Activated CD4-positive, alpha-beta T cell treated with anti-CD3 and anti-CD28 coated beads, Interleukin-2, amount 10 ng/mL, durations not matched to agents 24 days and 14 days (primary cell): Measurements from ENCODE around the gene CYP26C1. TPM values are rescaled to one million over a fixed set of nuclear protein-coding genes. Genes with fewer than 3 reads are reported as not detected.

ENCODE experiments used
- DNase-seq: peaks from one replicate; pipeline ENCODE4 v3.0.0; 2022
- H3K27ac Mint-ChIP-seq: one replicate; pipeline ENCODE4 v1.8.0; 2022; ENCODE audit warnings: mild to moderate bottlenecking, mixed read lengths
- H3K27me3 Mint-ChIP-seq: one replicate; pipeline ENCODE4 v1.8.0; 2022; ENCODE audit warnings: mixed read lengths
- H3K36me3 Mint-ChIP-seq: one replicate; pipeline ENCODE4 v1.8.0; 2022; ENCODE audit warnings: low read depth, mild to moderate bottlenecking, mixed read lengths
- H3K4me1 Mint-ChIP-seq: one replicate; pipeline ENCODE4 v1.8.0; 2021; ENCODE audit warnings: mixed read lengths
- H3K4me3 Mint-ChIP-seq: one replicate; pipeline ENCODE4 v1.8.0; 2022; ENCODE audit warnings: mild to moderate bottlenecking, moderate library complexity, mixed read lengths
- H3K9me3 Mint-ChIP-seq: one replicate; pipeline ENCODE4 v1.8.0; 2021; ENCODE audit warnings: mixed read lengths
- intact Hi-C: fragments of 100-400 bp; cut with micrococcal nuclease; formaldehyde crosslinking; loops from one replicate; pipeline ENCODE4 v1.15.1; 2023
- total RNA-seq: library from RNA; stranded (reverse); gene quantifications from 2 replicates; pipeline ENCODE4 v1.2.3, GENCODE V29; 2022

Gene CYP26C1
- total RNA-seq, 1 donor from 2014 or later = 0.07 TPM

DNA sequence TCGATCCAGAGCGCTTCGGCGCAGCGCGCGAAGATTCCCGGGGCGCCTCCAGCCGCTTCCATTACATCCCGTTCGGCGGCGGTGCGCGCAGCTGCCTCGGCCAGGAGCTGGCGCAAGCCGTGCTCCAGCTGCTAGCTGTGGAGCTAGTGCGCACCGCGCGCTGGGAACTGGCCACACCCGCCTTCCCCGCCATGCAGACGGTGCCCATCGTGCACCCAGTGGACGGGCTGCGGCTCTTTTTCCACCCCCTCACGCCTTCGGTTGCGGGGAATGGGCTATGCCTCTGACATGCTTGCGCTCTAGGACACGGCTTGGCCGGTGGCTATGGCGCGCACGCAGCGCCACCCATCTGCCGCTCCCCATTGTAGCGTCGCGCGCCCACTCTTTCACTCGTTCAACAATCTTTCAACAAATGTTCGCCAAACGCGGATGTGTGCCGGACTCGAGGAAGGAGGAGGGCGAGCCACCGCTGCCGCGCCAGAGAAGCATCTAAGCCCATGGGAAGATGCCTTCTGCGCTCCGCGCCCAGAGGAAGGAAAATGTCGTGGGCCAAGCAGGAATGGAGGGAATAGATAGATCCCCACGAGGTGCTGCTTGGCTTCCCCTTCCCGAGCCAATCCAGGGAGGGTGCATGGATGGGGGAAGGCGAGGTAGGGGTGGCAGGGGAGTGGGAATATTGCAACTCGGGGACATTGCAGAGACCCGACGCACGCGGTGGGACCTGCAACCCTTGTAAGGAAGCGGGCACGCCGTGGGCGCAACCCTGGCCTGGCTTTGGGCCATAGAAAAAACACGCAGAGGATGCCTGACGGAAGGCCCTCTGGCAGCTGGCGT lies 8.0 kb downstream of the CYP26C1 start:
- Mint-ChIP-seq H3K27me3 (peaks cover 84% of the 10 kb centered on the region), H3K27ac (peak overlapping the region; percentile 54), H3K4me3 (peak overlapping the region; percentile 11), H3K36me3 (no peaks in the 10 kb centered on the region), H3K9me3 (no peaks in the 10 kb centered on the region), H3K4me1 (peaks cover 19% of the 10 kb centered on the region)
- no peak for DNase-seq
- intact Hi-C loops = loop anchor here (10.0 kb wide), 1 partner anchor 104 kb away; no protein-coding TSS in a partner anchor

- intact Hi-C loops = loop anchor here (10.0 kb wide), 1 partner anchor 104 kb away; no protein-coding TSS in a partner anchor
- Mint-ChIP-seq H3K27me3 (peaks cover 81% of the 10 kb centered on the region), H3K4me1 (peaks cover 20% of the 10 kb centered on the region), H3K9me3 (no peaks in the 10 kb centered on the region), H3K4me3 (no peak overlapping the region), H3K36me3 (no peaks in the 10 kb centered on the region), H3K27ac (no peak overlapping the region)
- no peak for DNase-seq
Observed at GRCh38 chr10:93069245-93069561, 8.6 kb downstream of the CYP26C1 start.

GRCh38 chr10:93070378-93071176 lies 10.0 kb downstream of the CYP26C1 start:
- H3K27me3 Mint-ChIP-seq = peaks cover 81% of the 10 kb centered on the region
- no peak overlapping the region for H3K27ac Mint-ChIP-seq
- intact Hi-C loops = loop anchor here (5.0 kb wide), 2 partner anchors 378 to 497 kb away; partner anchors contain the start of gene FFAR4
- H3K9me3 Mint-ChIP-seq = no peaks in the 10 kb centered on the region
- H3K4me1 Mint-ChIP-seq = peaks cover 28% of the 10 kb centered on the region
- no peak overlapping the region for H3K4me3 Mint-ChIP-seq
- no peaks in the 10 kb centered on the region for H3K36me3 Mint-ChIP-seq
- DNase-seq = no peak

GRCh38 chr10:93071177-93071472 lies 10.5 kb downstream of the CYP26C1 start:
- peaks cover 83% of the 10 kb centered on the region for H3K27me3 Mint-ChIP-seq
- peaks cover 32% of the 10 kb centered on the region for H3K4me1 Mint-ChIP-seq
- H3K36me3 Mint-ChIP-seq = no peaks in the 10 kb centered on the region
- H3K4me3 Mint-ChIP-seq = no peak overlapping the region
- intact Hi-C loops = loop anchor here (5.0 kb wide), 2 partner anchors 379 to 496 kb away; partner anchors contain the start of gene FFAR4
- no peak overlapping the region for H3K27ac Mint-ChIP-seq
- no peak for DNase-seq
- no peaks in the 10 kb centered on the region for H3K9me3 Mint-ChIP-seq

DNA sequence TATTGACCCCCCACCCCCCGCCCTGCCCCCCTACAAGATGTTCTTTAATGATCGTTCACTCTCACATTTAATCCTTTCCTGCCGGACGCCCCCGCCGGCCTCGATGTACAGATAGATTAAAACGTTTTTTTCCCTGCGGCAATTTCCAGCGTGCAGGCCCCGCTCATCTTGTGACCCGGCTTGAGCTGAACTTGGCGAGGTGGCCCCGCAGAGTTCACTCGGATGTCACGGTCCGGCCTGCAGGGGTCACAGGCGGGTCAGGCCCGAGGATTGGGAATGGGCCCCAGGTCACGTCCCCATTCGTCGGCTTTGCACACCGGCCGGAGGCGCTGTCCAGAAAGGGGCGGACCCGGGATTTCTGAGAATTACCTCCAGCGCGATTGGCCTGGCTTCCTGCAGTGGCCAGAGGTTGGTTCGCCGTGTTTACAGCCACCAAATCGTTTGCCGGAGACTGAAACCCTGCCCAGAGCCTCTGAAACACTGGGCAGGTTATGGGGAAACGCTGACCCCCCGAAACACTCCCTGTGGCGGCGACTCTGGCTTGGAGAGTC lies 11.2 kb downstream of the CYP26C1 start:
- DNase-seq = no peak
- intact Hi-C loops = loop anchor here (5.0 kb wide), 2 partner anchors 379 to 496 kb away; partner anchors contain the start of gene FFAR4
- Mint-ChIP-seq H3K4me3 (peak overlapping the region; percentile 63), H3K9me3 (no peaks in the 10 kb centered on the region), H3K27ac (no peak overlapping the region), H3K27me3 (peaks cover 83% of the 10 kb centered on the region), H3K4me1 (peaks cover 32% of the 10 kb centered on the region), H3K36me3 (no peaks in the 10 kb centered on the region)

DNA sequence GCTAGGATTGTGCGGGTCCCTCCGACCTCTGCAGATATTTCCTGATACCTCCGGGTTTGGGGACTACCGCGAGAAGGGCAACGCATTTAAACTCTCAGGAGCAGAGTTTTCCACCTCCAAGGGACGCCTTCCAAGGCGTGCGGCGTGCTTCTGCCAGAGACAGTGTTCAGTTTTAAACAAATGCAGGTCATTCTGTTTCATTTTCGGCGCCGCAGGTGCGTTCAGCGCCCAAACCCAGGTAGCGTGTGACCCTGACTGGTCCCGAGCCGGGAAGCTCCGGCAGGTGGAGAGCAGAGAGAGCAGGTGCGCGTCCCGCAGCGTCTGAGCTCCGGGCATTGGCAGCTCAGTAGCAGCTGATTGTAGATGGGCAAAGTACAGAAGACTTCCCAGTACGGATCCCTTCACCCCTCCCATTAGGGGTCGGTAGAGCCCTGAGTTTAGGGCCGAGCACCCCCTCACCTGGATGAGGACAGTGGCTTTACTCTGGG lies 11.7 kb downstream of the CYP26C1 start:
- Mint-ChIP-seq H3K27me3 (peaks cover 82% of the 10 kb centered on the region), H3K4me1 (peaks cover 31% of the 10 kb centered on the region), H3K9me3 (no peaks in the 10 kb centered on the region), H3K4me3 (peak overlapping the region; percentile 63), H3K27ac (no peak overlapping the region), H3K36me3 (no peaks in the 10 kb centered on the region)
- intact Hi-C loops = loop anchor here (5.0 kb wide), 2 partner anchors 380 to 495 kb away; partner anchors contain the start of gene FFAR4
- no peak for DNase-seq

GRCh38 chr10:93072713-93073538 lies 12.3 kb downstream of the CYP26C1 start:
- Mint-ChIP-seq H3K9me3 (no peaks in the 10 kb centered on the region), H3K27me3 (peaks cover 81% of the 10 kb centered on the region), H3K36me3 (no peaks in the 10 kb centered on the region), H3K4me3 (no peak overlapping the region), H3K4me1 (peaks cover 26% of the 10 kb centered on the region), H3K27ac (no peak overlapping the region)
- intact Hi-C loops = loop anchor here (5.0 kb wide), 2 partner anchors 381 to 494 kb away; partner anchors contain the start of gene FFAR4
- DNase-seq = no peak

GRCh38 chr10:93073539-93074146 lies 13.0 kb downstream of the CYP26C1 start, which contains the start of gene CYP26A1:
TSS of gene CYP26A1 (plus strand) at chr10:93073893. CDS start at chr10:93073935, 42 bp downstream.
- H3K27me3 Mint-ChIP-seq = peaks cover 77% of the 10 kb centered on the region
- H3K4me1 Mint-ChIP-seq = peaks cover 24% of the 10 kb centered on the region
- intact Hi-C loops = loop anchor here (5.0 kb wide), 2 partner anchors 381 to 494 kb away; partner anchors contain the start of gene FFAR4
- H3K4me3 Mint-ChIP-seq = peak within 1 kb of the TSS; percentile 75
- H3K27ac Mint-ChIP-seq = peak within 1 kb of the TSS; percentile 37
- no peak for DNase-seq
- no peaks in the 10 kb centered on the region for H3K36me3 Mint-ChIP-seq
- no peaks in the 10 kb centered on the region for H3K9me3 Mint-ChIP-seq

DNA sequence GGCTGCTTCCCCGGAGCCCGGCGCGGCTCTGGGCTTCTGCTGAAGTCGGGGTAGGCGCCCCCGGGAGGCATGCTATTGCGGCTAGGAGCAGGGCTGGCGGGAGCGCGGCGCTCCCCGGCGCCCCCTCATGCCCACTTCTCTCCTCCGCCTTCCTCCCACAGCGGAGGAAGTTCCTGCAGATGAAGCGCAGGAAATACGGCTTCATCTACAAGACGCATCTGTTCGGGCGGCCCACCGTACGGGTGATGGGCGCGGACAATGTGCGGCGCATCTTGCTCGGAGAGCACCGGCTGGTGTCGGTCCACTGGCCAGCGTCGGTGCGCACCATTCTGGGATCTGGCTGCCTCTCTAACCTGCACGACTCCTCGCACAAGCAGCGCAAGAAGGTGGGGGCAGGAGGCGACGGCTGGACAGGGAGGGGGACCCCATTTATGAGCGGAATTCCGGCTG lies 13.6 kb downstream of the CYP26C1 start:
- intact Hi-C loops = loop anchor here (5.0 kb wide), 2 partner anchors 382 to 493 kb away; partner anchors contain the start of gene FFAR4
- peaks cover 72% of the 10 kb centered on the region for H3K27me3 Mint-ChIP-seq
- no peaks in the 10 kb centered on the region for H3K36me3 Mint-ChIP-seq
- DNase-seq = peak; percentile 67
- peak overlapping the region; percentile 37 for H3K27ac Mint-ChIP-seq
- peak overlapping the region; percentile 75 for H3K4me3 Mint-ChIP-seq
- H3K4me1 Mint-ChIP-seq = peaks cover 22% of the 10 kb centered on the region
- H3K9me3 Mint-ChIP-seq = no peaks in the 10 kb centered on the region

DNA sequence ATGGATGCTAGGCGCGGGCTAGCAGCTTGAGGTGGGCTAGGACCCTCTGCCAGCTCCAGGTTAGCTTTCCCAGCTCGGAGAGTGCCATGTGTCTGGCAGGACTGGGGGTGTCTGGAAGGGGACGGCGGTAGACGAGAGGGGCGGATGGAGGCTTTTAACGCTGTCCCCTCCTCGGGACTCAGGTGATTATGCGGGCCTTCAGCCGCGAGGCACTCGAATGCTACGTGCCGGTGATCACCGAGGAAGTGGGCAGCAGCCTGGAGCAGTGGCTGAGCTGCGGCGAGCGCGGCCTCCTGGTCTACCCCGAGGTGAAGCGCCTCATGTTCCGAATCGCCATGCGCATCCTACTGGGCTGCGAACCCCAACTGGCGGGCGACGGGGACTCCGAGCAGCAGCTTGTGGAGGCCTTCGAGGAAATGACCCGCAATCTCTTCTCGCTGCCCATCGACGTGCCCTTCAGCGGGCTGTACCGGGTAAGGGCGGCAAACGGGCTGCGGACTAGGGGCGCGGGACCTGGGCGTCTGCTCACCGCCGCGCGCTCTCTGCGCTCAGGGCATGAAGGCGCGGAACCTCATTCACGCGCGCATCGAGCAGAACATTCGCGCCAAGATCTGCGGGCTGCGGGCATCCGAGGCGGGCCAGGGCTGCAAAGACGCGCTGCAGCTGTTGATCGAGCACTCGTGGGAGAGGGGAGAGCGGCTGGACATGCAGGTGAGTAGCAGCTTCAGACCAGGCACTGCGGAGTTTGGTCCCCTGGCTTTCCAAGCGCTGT lies 14.2 kb downstream of the CYP26C1 start:
- Mint-ChIP-seq H3K4me3 (peak overlapping the region; percentile 75), H3K4me1 (peaks cover 22% of the 10 kb centered on the region), H3K9me3 (no peaks in the 10 kb centered on the region), H3K36me3 (no peaks in the 10 kb centered on the region), H3K27ac (peak overlapping the region; percentile 37), H3K27me3 (peaks cover 74% of the 10 kb centered on the region)
- intact Hi-C loops = loop anchor here (5.0 kb wide), 2 partner anchors 382 to 493 kb away; partner anchors contain the start of gene FFAR4
- DNase-seq = peak; percentile 70

DNA sequence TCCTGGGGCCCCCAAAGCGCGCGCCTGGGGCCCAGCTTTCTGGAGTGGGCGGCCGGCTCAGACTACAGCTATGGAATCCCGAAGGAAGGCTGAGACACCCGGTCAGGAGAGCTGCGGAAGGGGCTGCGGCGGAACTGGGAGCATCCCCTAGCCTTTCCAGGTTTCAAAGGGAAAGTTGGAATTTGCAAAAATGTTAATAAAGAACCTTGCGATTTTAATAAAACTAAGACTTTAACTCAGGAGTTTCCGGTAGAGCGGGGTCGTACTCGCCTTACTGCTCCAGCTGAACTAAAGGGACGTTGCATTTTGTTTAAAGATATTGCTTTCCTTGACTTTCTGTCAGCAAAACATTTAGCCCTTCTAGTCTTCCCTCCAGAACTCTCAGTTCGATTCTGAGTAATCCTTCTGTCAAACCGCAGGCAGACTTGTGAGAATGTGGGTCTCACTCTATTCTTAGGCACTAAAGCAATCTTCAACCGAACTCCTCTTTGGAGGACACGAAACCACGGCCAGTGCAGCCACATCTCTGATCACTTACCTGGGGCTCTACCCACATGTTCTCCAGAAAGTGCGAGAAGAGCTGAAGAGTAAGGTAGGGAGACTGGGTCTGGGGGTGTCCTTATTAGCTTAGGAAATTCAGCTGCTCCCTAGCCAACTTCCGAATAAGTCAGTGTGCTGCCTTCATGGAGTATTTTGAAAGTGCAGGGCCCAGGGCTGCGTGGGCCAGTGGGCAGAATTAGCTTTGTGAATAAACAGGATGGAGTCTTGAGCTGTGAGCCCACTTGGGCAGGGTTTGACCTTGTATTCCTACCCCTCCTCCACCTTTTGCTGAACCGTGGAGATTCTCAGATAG lies 15.0 kb downstream of the CYP26C1 start:
- peaks cover 24% of the 10 kb centered on the region for H3K4me1 Mint-ChIP-seq
- no peaks in the 10 kb centered on the region for H3K9me3 Mint-ChIP-seq
- no peak for DNase-seq
- no peak overlapping the region for H3K4me3 Mint-ChIP-seq
- H3K27ac Mint-ChIP-seq = no peak overlapping the region
- intact Hi-C loops = loop anchor here (2.0 kb wide), 1 partner anchor 13 kb away; no protein-coding TSS in a partner anchor
- H3K36me3 Mint-ChIP-seq = no peaks in the 10 kb centered on the region
- peaks cover 69% of the 10 kb centered on the region for H3K27me3 Mint-ChIP-seq
